SHP77 treated with DMSO at 0.1 percent for 48 hours (cell line): ENCODE measurements around the gene MOB3C.

ENCODE experiments used
- DNase-seq: peaks from one replicate; lab custom pipeline; 2025; lab: John Stamatoyannopoulos, UW

The MOB3C gene

GRCh38 chr1:46638921-46639320 lies 22.3 kb upstream of the MOB3C start:
- DNase-seq: no peak

- no peak for DNase-seq
Observed at GRCh38 chr1:46637444-46638083, 21.0 kb upstream of the MOB3C start.

GRCh38 chr1:46635205-46635604 lies 18.6 kb upstream of the MOB3C start:
- DNase-seq: no peak

- no peak for DNase-seq
Observed at GRCh38 chr1:46630719-46631118, 14.1 kb upstream of the MOB3C start.

GRCh38 chr1:46623743-46624644 lies 7.4 kb upstream of the MOB3C start:
- no peak for DNase-seq

GRCh38 chr1:46622344-46622743 lies 5.7 kb upstream of the MOB3C start:
- DNase-seq: no peak

GRCh38 chr1:46621930-46622329 lies 5.3 kb upstream of the MOB3C start:
- DNase-seq: no peak

GRCh38 chr1:46619656-46620258 lies 3.1 kb upstream of the MOB3C start:
- DNase-seq: no peak

GRCh38 chr1:46618754-46619415 lies 2.3 kb upstream of the MOB3C start:
- DNase-seq: no peak

- no peak for DNase-seq
Observed at GRCh38 chr1:46617833-46618232, 1.2 kb upstream of the MOB3C start.

GRCh38 chr1:46617108-46617800 lies 643 bp upstream of the MOB3C start:
- no peak for DNase-seq

GRCh38 chr1:46615735-46616134 lies 876 bp downstream of the MOB3C start:
- DNase-seq: no peak

- DNase-seq: no peak
Observed at GRCh38 chr1:46615088-46615487, 1.5 kb downstream of the MOB3C start.

GRCh38 chr1:46614604-46614984 lies 2.0 kb downstream of the MOB3C start:
- no peak for DNase-seq

GRCh38 chr1:46613661-46614603 lies 2.7 kb downstream of the MOB3C start:
- no peak for DNase-seq

GRCh38 chr1:46612937-46613660 lies 3.5 kb downstream of the MOB3C start:
- no peak for DNase-seq

GRCh38 chr1:46611691-46612221 lies 4.9 kb downstream of the MOB3C start:
- no peak for DNase-seq

- no peak for DNase-seq
Observed at GRCh38 chr1:46607345-46608130, 9.1 kb downstream of the MOB3C start.
